HCT116 (cell line): ENCODE results near the gene PRDM11. TPM values are rescaled to one million over a fixed set of nuclear protein-coding genes. Genes with fewer than 3 reads are reported as not detected.

ENCODE experiments used
- ATAC-seq: fragments of 200-7000 bp; cut with Tn5 transposase; 2 replicates; pipeline ENCODE4 v1.9.1; 2020; ENCODE audit warnings: mild to moderate bottlenecking, moderate library complexity
- BruUV-seq: library from RNA; stranded (reverse); fragments of 400-500 nt; replicated peaks from 2 replicates; lab custom pipeline; 2021; lab: Mats Ljungman, UMichigan
- CTCF ChIA-PET: fragments of 300-600 bp; sonication (Branson Sonifier 250); formaldehyde crosslinking; loops from one replicate; lab custom pipeline; 2021; ENCODE audit warnings: antibody characterized with exemption; lab: Charles Lee
- POLR2A ChIA-PET: fragments of 300-600, 350-600 bp; sonication (Branson Sonifier 250); formaldehyde crosslinking; loops from one replicate; lab custom pipeline; 2021; ENCODE audit warnings: antibody characterized with exemption; lab: Charles Lee
- RAD21 ChIA-PET, 2 experiments: fragments of 300-600 bp; sonication (Branson Sonifier 250); formaldehyde crosslinking; loops; one replicate each; lab custom pipeline; 2023; ENCODE audit warnings: low total read pairs in 2 of 2; ENCODE audit not compliant: uncharacterized antibody in 2 of 2, unreplicated experiment in 2 of 2, low non-redundant PET in 1 of 2; lab: Charles Lee
- DNase-seq: peaks from one replicate; pipeline ENCODE4 v3.0.0-alpha.2; 2010; ENCODE audit warnings: low read depth, low spot score
- H2AFZ ChIP-seq: fragments of 200-600 bp; shearing (Covaris generic), sonication (generic); 2 replicates; pipeline ENCODE4 v1.6.1; 2017; ENCODE audit warnings: low read depth, mixed run types, mixed read lengths, antibody characterized with exemption, low read length; ENCODE audit not compliant: poor library complexity, severe bottlenecking
- H3K27ac ChIP-seq: 2 replicates; pipeline ENCODE4 v1.5.1; 2012; ENCODE audit warnings: low read depth, low read length
- H3K27me3 ChIP-seq: fragments of 200-600 bp; sonication (generic); 2 replicates; pipeline ENCODE4 v1.6.1; 2016; ENCODE audit warnings: mixed run types, low read length, mixed read lengths; ENCODE audit not compliant: insufficient read depth
- H3K36me3 ChIP-seq, 2 experiments: fragments of 200-500 bp in 1 of 2; fragments of 200-600 bp in 1 of 2; sonication (Bioruptor generic) in 1 of 2; sonication (generic) in 1 of 2; 2 replicates each; pipeline versions ENCODE4 v1.5.1 to v1.6.1; 2014 to 2016; ENCODE audit warnings: low read length in 2 of 2, inconsistent platforms in 1 of 2, mixed read lengths in 1 of 2, mixed run types in 1 of 2; ENCODE audit not compliant: insufficient read depth in 2 of 2, control insufficient read depth in 1 of 2
- H3K4me1 ChIP-seq, 2 experiments: fragments of 200-600 bp in 1 of 2; sonication (generic) in 1 of 2; 2 replicates each; pipeline versions ENCODE4 v1.5.1 to v1.6.1; 2012 to 2017; ENCODE audit warnings: low read length in 2 of 2, inconsistent platforms in 1 of 2, mild to moderate bottlenecking in 1 of 2, mixed read lengths in 1 of 2, mixed run types in 1 of 2, moderate library complexity in 1 of 2; ENCODE audit not compliant: insufficient read depth in 2 of 2, control insufficient read depth in 1 of 2
- H3K4me2 ChIP-seq: fragments of 200-600 bp; sonication (generic); 2 replicates; pipeline ENCODE4 v1.6.1; 2017; ENCODE audit warnings: mixed run types, low read length, mixed read lengths
- H3K4me3 ChIP-seq, 2 experiments: fragments of 200-600 bp in 1 of 2; sonication (generic) in 1 of 2; replicated peaks in 1 of 2; 2 replicates each; pipeline ENCODE4 v1.5.1; 2011 to 2016; ENCODE audit warnings: low read length in 2 of 2, control low read depth in 1 of 2, low read depth in 1 of 2, mild to moderate bottlenecking in 1 of 2, mixed read lengths in 1 of 2, mixed run types in 1 of 2
- H3K79me2 ChIP-seq: fragments of 200-600 bp; sonication (generic); 2 replicates; pipeline ENCODE4 v1.6.1; 2017; ENCODE audit warnings: mild to moderate bottlenecking, mixed run types, low read length, moderate library complexity, mixed read lengths; ENCODE audit not compliant: insufficient read depth
- H3K9ac ChIP-seq: fragments of 200-600 bp; sonication (generic); 2 replicates; pipeline ENCODE4 v1.6.1; 2016; ENCODE audit warnings: low read length, mixed read lengths
- H3K9me2 ChIP-seq: fragments of 200-600 bp; sonication (generic), shearing (Covaris generic); 2 replicates; pipeline ENCODE4 v1.6.1; 2017; ENCODE audit warnings: mixed run types, mild to moderate bottlenecking, moderate library complexity; ENCODE audit not compliant: insufficient read depth
- H3K9me3 ChIP-seq, 2 experiments: fragments of 200-500 bp in 1 of 2; fragments of 200-600 bp in 1 of 2; sonication (Bioruptor generic) in 1 of 2; sonication (generic) in 1 of 2; 2 replicates each; pipeline ENCODE4 v1.6.1; 2014 to 2017; ENCODE audit warnings: low read length in 2 of 2, mixed read lengths in 2 of 2, inconsistent platforms in 1 of 2, low read depth in 1 of 2, mild to moderate bottlenecking in 1 of 2, mixed run types in 1 of 2, moderate library complexity in 1 of 2; ENCODE audit not compliant: control insufficient read depth in 1 of 2, insufficient read depth in 1 of 2
- H4K20me1 ChIP-seq: fragments of 200-600 bp; sonication (generic), shearing (Covaris generic); 2 replicates; pipeline ENCODE4 v1.6.1; 2017; ENCODE audit warnings: mixed run types, mild to moderate bottlenecking, moderate library complexity; ENCODE audit not compliant: insufficient read depth
- CBX3 ChIP-seq: IDR thresholded peaks from 2 replicates; pipeline ENCODE4 v1.6.1; 2012; ENCODE audit warnings: low read depth
- EZH2 ChIP-seq: fragments of 200-600 bp; sonication (generic); IDR thresholded peaks from 2 replicates; pipeline ENCODE4 v1.6.1; 2017; ENCODE audit warnings: antibody characterized with exemption, mixed run types
- EZH2phosphoT487 ChIP-seq: fragments of 200-600 bp; IDR thresholded peaks from 2 replicates; pipeline ENCODE4 v1.6.1; 2018; ENCODE audit warnings: antibody characterized with exemption, borderline replicate concordance
- FOSL1 ChIP-seq: IDR thresholded peaks from 2 replicates; pipeline ENCODE4 v1.6.1; 2012; ENCODE audit warnings: low read depth
- POLR2AphosphoS5 ChIP-seq: IDR thresholded peaks from 2 replicates; pipeline ENCODE4 v1.6.1; 2011; ENCODE audit warnings: mild to moderate bottlenecking, low read depth, low read length, moderate library complexity
- RAD21 ChIP-seq: IDR thresholded peaks from 2 replicates; pipeline ENCODE4 v1.6.1; 2012; ENCODE audit warnings: low read depth, mild to moderate bottlenecking
- SRF ChIP-seq: IDR thresholded peaks from 2 replicates; pipeline ENCODE4 v1.6.1; 2012; ENCODE audit warnings: low read depth
- TCF7L2 ChIP-seq: IDR thresholded peaks from 2 replicates; pipeline ENCODE4 v1.7.0; 2011; ENCODE audit warnings: borderline replicate concordance, inconsistent platforms; ENCODE audit not compliant: insufficient read depth, insufficient read length; ENCODE audit errors: extremely low read depth
- ZNF274 ChIP-seq: fragments of 200-500 bp; sonication (Bioruptor generic); IDR thresholded peaks from 2 replicates; pipeline ENCODE4 v1.6.1; 2014; ENCODE audit warnings: mild to moderate bottlenecking, low read depth, low read length, inconsistent platforms
- intact Hi-C: fragments of 100-400 bp; cut with micrococcal nuclease; formaldehyde crosslinking; loops from 2 replicates; pipeline ENCODE4 v1.10.0; 2022
- total RNA-seq: library from RNA; stranded (reverse); gene quantifications from one replicate; pipeline ENCODE4 v1.2.1, GENCODE V29; 2021; ENCODE audit not compliant: unreplicated experiment
- TF ChIP-seq, protein P1 (sequence below), 3 experiments: fragments of 200-600 bp in 1 of 3; sonication (generic) in 1 of 3; IDR thresholded peaks in 2 of 3; conservative IDR thresholded peaks in 1 of 3; 2 replicates each; pipeline ENCODE4 v1.5.1; 2012 to 2017; ENCODE audit warnings: low read depth in 2 of 3, low read length in 2 of 3, antibody characterized with exemption in 1 of 3, borderline replicate concordance in 1 of 3, control low read depth in 1 of 3, mild to moderate bottlenecking in 1 of 3, mixed read lengths in 1 of 3, mixed run types in 1 of 3, moderate library complexity in 1 of 3; ENCODE audit not compliant: insufficient read depth in 1 of 3
- TF ChIP-seq, protein P2 (sequence below): IDR thresholded peaks from 2 replicates; pipeline ENCODE4 v1.6.1; 2012

PRDM11 gene
- total RNA-seq, 1 experiment from 2014 or later = 9.3 TPM

DNA sequence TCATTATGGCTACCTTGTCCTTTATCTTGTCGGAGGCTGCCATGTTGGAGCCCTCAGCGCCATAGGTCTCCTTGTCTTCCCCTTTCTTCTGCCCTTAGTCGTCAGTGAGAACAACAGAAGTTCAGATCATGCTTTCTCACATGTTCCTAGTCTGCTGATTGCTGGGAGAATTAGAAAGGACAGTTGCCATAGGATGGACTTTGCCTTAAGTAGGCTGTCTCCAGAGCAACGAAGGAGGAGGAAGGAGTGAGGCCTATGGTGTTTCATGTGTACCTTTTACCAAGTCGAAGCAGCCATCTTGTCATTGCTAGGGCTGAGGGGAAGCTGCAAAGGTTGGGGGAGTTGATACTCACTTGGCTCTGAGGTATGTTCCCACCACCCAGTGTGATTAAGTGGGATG lies 77.1 kb downstream of the PRDM11 start:
- TF ChIP-seq, protein P1, sequence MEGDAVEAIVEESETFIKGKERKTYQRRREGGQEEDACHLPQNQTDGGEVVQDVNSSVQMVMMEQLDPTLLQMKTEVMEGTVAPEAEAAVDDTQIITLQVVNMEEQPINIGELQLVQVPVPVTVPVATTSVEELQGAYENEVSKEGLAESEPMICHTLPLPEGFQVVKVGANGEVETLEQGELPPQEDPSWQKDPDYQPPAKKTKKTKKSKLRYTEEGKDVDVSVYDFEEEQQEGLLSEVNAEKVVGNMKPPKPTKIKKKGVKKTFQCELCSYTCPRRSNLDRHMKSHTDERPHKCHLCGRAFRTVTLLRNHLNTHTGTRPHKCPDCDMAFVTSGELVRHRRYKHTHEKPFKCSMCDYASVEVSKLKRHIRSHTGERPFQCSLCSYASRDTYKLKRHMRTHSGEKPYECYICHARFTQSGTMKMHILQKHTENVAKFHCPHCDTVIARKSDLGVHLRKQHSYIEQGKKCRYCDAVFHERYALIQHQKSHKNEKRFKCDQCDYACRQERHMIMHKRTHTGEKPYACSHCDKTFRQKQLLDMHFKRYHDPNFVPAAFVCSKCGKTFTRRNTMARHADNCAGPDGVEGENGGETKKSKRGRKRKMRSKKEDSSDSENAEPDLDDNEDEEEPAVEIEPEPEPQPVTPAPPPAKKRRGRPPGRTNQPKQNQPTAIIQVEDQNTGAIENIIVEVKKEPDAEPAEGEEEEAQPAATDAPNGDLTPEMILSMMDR (IDR thresholded peaks at IDR 0.05 in 2 of 3, conservative IDR thresholded peaks at IDR 0.05 in 1 of 3; ENCODE audit: borderline replicate concordance in 1 of 3, insufficient read depth in 1 of 3, low read depth in 2 of 3, low read length in 2 of 3) = no peak
- no peak for TF ChIP-seq CBX3
- TF ChIP-seq EZH2 = no peak
- TF ChIP-seq ZNF274 = no peak
- no peak for TF ChIP-seq RAD21
- TF ChIP-seq, protein P2, sequence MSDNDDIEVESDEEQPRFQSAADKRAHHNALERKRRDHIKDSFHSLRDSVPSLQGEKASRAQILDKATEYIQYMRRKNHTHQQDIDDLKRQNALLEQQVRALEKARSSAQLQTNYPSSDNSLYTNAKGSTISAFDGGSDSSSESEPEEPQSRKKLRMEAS = no peak
- no peak for TF ChIP-seq EZH2phosphoT487
- no peak for TF ChIP-seq SRF
- no peak for TF ChIP-seq TCF7L2
- no peak for TF ChIP-seq POLR2AphosphoS5
- TF ChIP-seq FOSL1 = no peak
- TF ChIP-seq, all 23 proteins: peak for 0
- no TSS peak for BruUV-seq

More for the DNA sequence above, 77.1 kb downstream of the PRDM11 start:
- POLR2A ChIA-PET = no interaction called here
- no peaks in the 10 kb centered on the region for H3K27me3 ChIP-seq
- CTCF ChIA-PET = interaction anchor here (1.8 kb wide), 1 partner anchor 10 kb away, joined by 6 read pairs; no protein-coding TSS in a partner anchor
- RAD21 ChIA-PET = no interaction called here
- DNase-seq = no peak
- H2AFZ ChIP-seq = no peak overlapping the region
- H3K9me3 ChIP-seq = no peaks in the 10 kb centered on the region
- H4K20me1 ChIP-seq = no peaks in the 10 kb centered on the region
- H3K79me2 ChIP-seq = no peaks in the 10 kb centered on the region
- H3K4me2 ChIP-seq = no peak overlapping the region
- no peaks in the 10 kb centered on the region for H3K4me1 ChIP-seq
- no peak overlapping the region for H3K9ac ChIP-seq
- ATAC-seq = no peak
- no peaks in the 10 kb centered on the region for H3K36me3 ChIP-seq
- H3K9me2 ChIP-seq = no peaks in the 10 kb centered on the region
- no peak overlapping the region for H3K27ac ChIP-seq
- intact Hi-C loops = no loop called here
- H3K4me3 ChIP-seq = no peak overlapping the region
